ENCODE results near the gene UST. TPM values are rescaled to one million over a fixed set of nuclear protein-coding genes. Genes with fewer than 3 reads are reported as not detected.

UST gene
- total RNA-seq, 2 donors from 2014 or later: 1.1 to 2.7 TPM

DNA sequence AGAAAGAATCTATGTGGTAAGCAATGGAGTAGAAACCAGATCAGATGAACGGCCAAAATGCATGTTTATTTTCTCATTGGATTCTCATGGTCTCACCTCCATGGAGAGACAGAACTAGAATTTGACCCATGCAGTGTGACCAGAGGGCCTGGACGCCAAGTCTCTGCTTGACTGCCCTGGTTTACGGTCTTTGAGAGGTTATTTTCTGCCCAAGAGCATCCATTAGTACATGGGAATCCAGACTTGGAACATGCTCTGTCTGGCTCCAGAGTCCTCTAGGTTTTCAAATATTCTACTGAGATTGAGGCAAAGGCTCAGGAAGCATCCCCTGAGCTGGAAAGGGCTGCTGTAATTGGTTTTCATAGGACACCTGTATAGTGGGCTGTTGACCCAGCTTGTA is 45.5 kb upstream of the UST start:
- intact Hi-C loops (cut with DNase I): no loop called here
- no peaks in the 10 kb centered on the region for H3K27me3 ChIP-seq
- no peak overlapping the region for H3K27ac ChIP-seq
- H3K4me1 ChIP-seq: no peaks in the 10 kb centered on the region
- no peak for DNase-seq
- TF ChIP-seq, protein P1, sequence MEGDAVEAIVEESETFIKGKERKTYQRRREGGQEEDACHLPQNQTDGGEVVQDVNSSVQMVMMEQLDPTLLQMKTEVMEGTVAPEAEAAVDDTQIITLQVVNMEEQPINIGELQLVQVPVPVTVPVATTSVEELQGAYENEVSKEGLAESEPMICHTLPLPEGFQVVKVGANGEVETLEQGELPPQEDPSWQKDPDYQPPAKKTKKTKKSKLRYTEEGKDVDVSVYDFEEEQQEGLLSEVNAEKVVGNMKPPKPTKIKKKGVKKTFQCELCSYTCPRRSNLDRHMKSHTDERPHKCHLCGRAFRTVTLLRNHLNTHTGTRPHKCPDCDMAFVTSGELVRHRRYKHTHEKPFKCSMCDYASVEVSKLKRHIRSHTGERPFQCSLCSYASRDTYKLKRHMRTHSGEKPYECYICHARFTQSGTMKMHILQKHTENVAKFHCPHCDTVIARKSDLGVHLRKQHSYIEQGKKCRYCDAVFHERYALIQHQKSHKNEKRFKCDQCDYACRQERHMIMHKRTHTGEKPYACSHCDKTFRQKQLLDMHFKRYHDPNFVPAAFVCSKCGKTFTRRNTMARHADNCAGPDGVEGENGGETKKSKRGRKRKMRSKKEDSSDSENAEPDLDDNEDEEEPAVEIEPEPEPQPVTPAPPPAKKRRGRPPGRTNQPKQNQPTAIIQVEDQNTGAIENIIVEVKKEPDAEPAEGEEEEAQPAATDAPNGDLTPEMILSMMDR (IDR thresholded peaks at IDR 0.05): no peak
- no peaks in the 10 kb centered on the region for H3K9me3 ChIP-seq
- H3K4me3 ChIP-seq: peak overlapping the region; percentile 9
- peak overlapping the region in 1 of 2 donors; percentile 51 for H3K9ac ChIP-seq (ENCODE audit: low read depth in 2 of 2, low read length in 2 of 2)
- H3K36me3 ChIP-seq: no peaks in the 10 kb centered on the region

DNA sequence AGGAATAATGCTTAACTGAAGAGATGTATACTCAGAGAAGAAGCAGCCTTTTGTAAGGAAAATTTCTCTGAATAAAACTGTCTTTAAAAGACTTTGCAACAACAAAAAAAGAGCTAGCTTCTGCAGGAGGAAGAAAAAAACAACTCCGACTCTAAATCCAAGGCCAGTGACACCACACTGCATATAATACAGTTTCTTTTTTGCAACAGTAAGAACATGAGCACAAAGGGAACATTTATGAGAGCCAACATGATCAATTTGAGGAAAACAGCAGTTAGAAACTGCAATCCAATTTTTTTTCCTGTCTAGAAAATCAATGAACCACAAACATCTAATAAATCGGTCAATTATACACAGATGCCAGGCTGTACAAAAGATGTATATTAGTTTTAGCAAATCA is 42.9 kb upstream of the UST start:
- Histone ChIP-seq H3K27ac (no peak overlapping the region), H3K27me3 (no peaks in the 10 kb centered on the region), H3K9ac (ENCODE audit: low read depth in 2 of 2, low read length in 2 of 2) (no peak overlapping the region), H3K4me1 (no peaks in the 10 kb centered on the region), H3K9me3 (no peaks in the 10 kb centered on the region), H3K4me3 (no peak overlapping the region), H3K36me3 (no peaks in the 10 kb centered on the region)
- TF ChIP-seq, protein P1 (IDR thresholded peaks at IDR 0.05): no peak
- intact Hi-C loops (cut with DNase I): no loop called here
- DNase-seq: no peak

DNA sequence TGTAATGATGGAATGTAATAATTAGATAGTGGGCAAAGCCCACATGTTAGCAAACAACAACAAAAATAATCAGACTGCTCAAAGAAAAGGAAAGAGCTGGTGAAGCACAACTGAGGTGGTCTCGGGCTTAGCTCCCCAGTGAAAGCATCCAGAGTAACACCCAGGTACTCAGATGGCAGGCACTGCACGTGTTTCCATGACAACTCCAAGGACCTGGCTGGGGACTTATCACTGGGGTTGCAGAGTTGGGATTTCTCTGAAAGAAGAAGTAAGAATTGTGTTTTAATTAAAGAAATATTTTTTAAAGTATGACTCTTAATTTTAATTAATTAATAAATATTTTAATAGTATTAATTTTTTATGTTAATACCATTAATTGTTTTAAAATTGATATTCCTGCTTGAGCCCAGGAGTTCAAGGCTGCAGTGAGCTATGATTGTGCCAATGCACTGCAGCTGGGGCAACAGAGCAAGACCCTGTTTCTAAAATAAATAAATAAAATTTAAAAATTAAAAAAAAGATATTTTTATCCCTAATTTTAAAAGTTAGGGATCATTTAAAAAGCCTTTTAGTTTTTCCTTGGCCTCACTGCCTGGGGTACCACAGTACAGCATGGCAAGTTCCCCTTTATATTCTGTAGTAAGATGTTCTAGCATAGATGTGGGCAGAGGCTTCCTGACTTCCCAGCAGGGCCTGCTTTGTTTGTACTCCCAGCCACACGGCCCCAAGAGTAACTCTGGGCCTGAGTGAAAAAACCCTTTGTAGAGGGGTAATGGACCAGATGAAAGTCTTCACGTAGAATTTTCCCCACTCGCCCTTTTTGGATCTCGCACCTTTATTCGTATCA is 42.2 kb upstream of the UST start:
- TF ChIP-seq, protein P1 (IDR thresholded peaks at IDR 0.05): no peak
- no peak overlapping the region for H3K4me3 ChIP-seq
- no peaks in the 10 kb centered on the region for H3K27me3 ChIP-seq
- H3K4me1 ChIP-seq: no peaks in the 10 kb centered on the region
- no peaks in the 10 kb centered on the region for H3K9me3 ChIP-seq
- intact Hi-C loops (cut with DNase I): no loop called here
- no peaks in the 10 kb centered on the region for H3K36me3 ChIP-seq
- no peak overlapping the region for H3K9ac ChIP-seq (ENCODE audit: low read depth in 2 of 2, low read length in 2 of 2)
- DNase-seq: no peak
- no peak overlapping the region for H3K27ac ChIP-seq

DNA sequence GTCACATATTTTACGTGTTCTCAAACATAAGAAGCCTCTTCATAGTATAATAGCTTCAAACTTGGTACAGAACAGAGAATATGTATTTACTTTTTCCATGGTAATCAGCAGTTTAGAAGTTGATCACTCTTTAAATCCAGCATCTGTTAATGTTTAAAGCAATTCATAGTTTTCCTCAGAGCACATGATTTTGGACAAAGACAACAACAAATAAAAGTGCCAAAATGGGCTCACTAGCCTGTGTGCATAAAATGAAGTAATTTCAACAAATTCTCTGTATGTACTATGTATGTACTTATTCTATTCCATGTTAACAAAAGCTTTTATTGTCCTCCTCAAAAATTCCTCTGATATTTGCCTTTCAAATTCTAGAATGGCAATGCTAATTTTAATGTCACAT is 38.1 kb upstream of the UST start:
- Histone ChIP-seq H3K27me3 (no peaks in the 10 kb centered on the region), H3K4me1 (no peaks in the 10 kb centered on the region), H3K27ac (no peak overlapping the region), H3K9ac (ENCODE audit: low read depth in 2 of 2, low read length in 2 of 2) (no peak overlapping the region), H3K9me3 (no peaks in the 10 kb centered on the region), H3K4me3 (no peak overlapping the region), H3K36me3 (no peaks in the 10 kb centered on the region)
- TF ChIP-seq, protein P1 (IDR thresholded peaks at IDR 0.05): no peak
- DNase-seq: no peak
- intact Hi-C loops (cut with DNase I): no loop called here

DNA sequence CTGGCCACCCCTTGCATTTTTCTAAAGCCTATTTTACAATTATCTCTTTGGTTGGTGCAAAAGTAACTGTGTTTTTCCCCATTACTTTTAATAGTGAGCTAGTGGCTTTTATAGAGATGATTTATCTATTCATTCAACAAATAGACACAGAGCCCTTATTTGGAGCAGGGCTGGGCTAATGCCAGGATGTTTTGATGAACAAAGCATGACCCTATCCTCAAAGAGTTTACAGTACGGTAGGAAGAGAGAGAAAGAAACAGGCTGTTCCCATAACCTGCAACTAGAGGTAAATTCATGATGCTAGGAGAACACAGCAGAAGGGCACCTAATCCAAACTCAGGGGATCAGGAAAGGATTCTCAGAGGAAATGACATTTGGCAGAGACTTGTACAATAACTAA is 37.3 kb upstream of the UST start:
- H3K9me3 ChIP-seq: no peaks in the 10 kb centered on the region
- H3K4me1 ChIP-seq: no peaks in the 10 kb centered on the region
- intact Hi-C loops (cut with DNase I): no loop called here
- H3K27ac ChIP-seq: no peak overlapping the region
- no peak overlapping the region for H3K9ac ChIP-seq (ENCODE audit: low read depth in 2 of 2, low read length in 2 of 2)
- no peak for DNase-seq
- H3K36me3 ChIP-seq: no peaks in the 10 kb centered on the region
- TF ChIP-seq, protein P1 (IDR thresholded peaks at IDR 0.05): no peak
- no peak overlapping the region for H3K4me3 ChIP-seq
- H3K27me3 ChIP-seq: no peaks in the 10 kb centered on the region
